ENCODE measurements around the gene DMWD.

DNA sequence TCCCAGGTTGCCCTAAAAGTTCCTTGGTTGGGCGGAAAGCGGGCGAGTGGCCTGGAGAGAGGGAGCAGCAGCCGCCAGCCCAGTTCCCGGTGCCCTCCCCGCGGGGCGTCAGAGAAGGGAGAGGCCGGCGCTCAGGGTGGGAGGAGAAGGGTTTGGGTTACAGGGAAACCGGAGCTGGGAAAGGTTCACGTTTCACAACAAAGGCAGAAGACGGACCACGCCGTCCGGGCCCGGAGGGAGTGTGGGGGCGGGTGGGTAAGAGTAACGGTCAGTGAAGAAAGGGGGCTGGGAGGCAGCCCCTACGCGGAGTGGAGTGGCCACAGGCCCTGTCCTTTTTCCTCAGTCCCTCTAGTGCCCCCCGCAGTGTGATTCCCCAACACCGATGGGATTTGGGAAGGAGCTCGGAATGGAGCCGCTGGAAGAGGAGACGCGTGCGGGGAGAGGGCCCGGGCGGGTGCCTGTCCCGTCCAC, 25.2 kb downstream of the DMWD start:
- TF ChIP-seq, protein P1, sequence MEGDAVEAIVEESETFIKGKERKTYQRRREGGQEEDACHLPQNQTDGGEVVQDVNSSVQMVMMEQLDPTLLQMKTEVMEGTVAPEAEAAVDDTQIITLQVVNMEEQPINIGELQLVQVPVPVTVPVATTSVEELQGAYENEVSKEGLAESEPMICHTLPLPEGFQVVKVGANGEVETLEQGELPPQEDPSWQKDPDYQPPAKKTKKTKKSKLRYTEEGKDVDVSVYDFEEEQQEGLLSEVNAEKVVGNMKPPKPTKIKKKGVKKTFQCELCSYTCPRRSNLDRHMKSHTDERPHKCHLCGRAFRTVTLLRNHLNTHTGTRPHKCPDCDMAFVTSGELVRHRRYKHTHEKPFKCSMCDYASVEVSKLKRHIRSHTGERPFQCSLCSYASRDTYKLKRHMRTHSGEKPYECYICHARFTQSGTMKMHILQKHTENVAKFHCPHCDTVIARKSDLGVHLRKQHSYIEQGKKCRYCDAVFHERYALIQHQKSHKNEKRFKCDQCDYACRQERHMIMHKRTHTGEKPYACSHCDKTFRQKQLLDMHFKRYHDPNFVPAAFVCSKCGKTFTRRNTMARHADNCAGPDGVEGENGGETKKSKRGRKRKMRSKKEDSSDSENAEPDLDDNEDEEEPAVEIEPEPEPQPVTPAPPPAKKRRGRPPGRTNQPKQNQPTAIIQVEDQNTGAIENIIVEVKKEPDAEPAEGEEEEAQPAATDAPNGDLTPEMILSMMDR (conservative IDR thresholded peaks at IDR 0.05; ENCODE audit: low read depth, low read length), result no peak
- TF ChIP-seq EZH2 (IDR thresholded peaks at IDR 0.05; ENCODE audit: borderline replicate concordance, low read depth, low read length, poor library complexity, severe bottlenecking), result no peak

Data from A673 (cell line).